Smooth muscle cell (in vitro differentiated cells): ENCODE measurements around the gene ARHGAP6. TPM values are rescaled to one million over a fixed set of nuclear protein-coding genes. Genes with fewer than 3 reads are reported as not detected.

ENCODE experiments used
- DNase-seq: peaks from one replicate; lab custom pipeline; 2025; ENCODE audit not compliant: unreplicated experiment; lab: John Stamatoyannopoulos, UW
- H2AFZ ChIP-seq: fragments of 200-600 bp; sonication (generic); 2 replicates; pipeline ENCODE4 v1.6.0; 2016; ENCODE audit warnings: antibody characterized with exemption, low read depth, mild to moderate bottlenecking
- H3F3A ChIP-seq: fragments of 200-600 bp; sonication (generic); 2 replicates; pipeline ENCODE4 v1.6.0; 2017; ENCODE audit warnings: antibody characterized with exemption, low read depth
- H3K27ac ChIP-seq: fragments of 200-600 bp; sonication (generic); 2 replicates; pipeline ENCODE4 v1.5.1; 2016; ENCODE audit warnings: low read depth, mild to moderate bottlenecking
- H3K27me3 ChIP-seq: fragments of 200-600 bp; sonication (generic); 2 replicates; pipeline ENCODE4 v1.6.1; 2016; ENCODE audit warnings: low read depth, mild to moderate bottlenecking
- H3K36me3 ChIP-seq: fragments of 200-600 bp; sonication (generic); 2 replicates; pipeline ENCODE4 v1.5.1; 2016; ENCODE audit warnings: low read depth
- H3K4me1 ChIP-seq: fragments of 200-600 bp; sonication (generic); 2 replicates; pipeline ENCODE4 v1.5.1; 2016; ENCODE audit warnings: low read depth
- H3K4me2 ChIP-seq: fragments of 200-600 bp; sonication (generic); 2 replicates; pipeline ENCODE4 v1.6.0; 2016; ENCODE audit warnings: mild to moderate bottlenecking
- H3K4me3 ChIP-seq: fragments of 200-600 bp; sonication (generic); 2 replicates; pipeline ENCODE4 v1.5.1; 2016; ENCODE audit warnings: mild to moderate bottlenecking
- H3K79me2 ChIP-seq: fragments of 200-600 bp; sonication (generic); 2 replicates; pipeline ENCODE4 v1.6.0; 2016; ENCODE audit warnings: low read depth, mild to moderate bottlenecking
- H3K9ac ChIP-seq: fragments of 200-600 bp; sonication (generic); 2 replicates; pipeline ENCODE4 v1.6.0; 2016; ENCODE audit warnings: low read depth
- H3K9me3 ChIP-seq: fragments of 200-600 bp; sonication (generic); replicated peaks from 2 replicates; pipeline ENCODE4 v1.5.1; 2016; ENCODE audit warnings: low read depth
- H4K20me1 ChIP-seq: fragments of 200-600 bp; sonication (generic); 2 replicates; pipeline ENCODE4 v1.6.0; 2016; ENCODE audit warnings: low read depth
- CTCF ChIP-seq: fragments of 200-600 bp; sonication (generic); IDR thresholded peaks from 2 replicates; pipeline ENCODE4 v1.5.1; 2017; ENCODE audit warnings: borderline replicate concordance, mild to moderate bottlenecking, antibody characterized with exemption; ENCODE audit not compliant: insufficient read depth, poor library complexity, severe bottlenecking
- WGBS: methylation state at CpG from one replicate; pipeline ENCODE4 v1.1.7; 2016; ENCODE audit warnings: low lambda C conversion rate; 5-methylcytosine and 5-hydroxymethylcytosine counted together
- polyA plus RNA-seq: library from polyadenylated mRNA; unstranded; fragments of >200 nt; fragmentation: Nextera tagmentation; extraction: Ambion mirVana; gene quantifications from 2 replicates; pipeline ENCODE4 v1.2.1, GENCODE V29; 2016
- total RNA-seq: library from RNA; depleted of rRNA; stranded (reverse); fragments of >200 nt; gene quantifications from 2 replicates; pipeline ENCODE4 v1.2.3, GENCODE V29; 2014

ARHGAP6 gene
- total and polyA plus RNA-seq, 2 experiments from 2014 or later: 0.55 to 0.90 TPM

GRCh38 chrX:11189097-11189496 is 476.6 kb downstream of the ARHGAP6 start:
- Histone ChIP-seq H3K79me2 (no peaks in the 10 kb centered on the region), H3K4me3 (no peak overlapping the region), H3K9me3 (no peaks in the 10 kb centered on the region), H2AFZ (no peak overlapping the region), H3K9ac (no peak overlapping the region), H3F3A (no peaks in the 10 kb centered on the region), H3K4me2 (no peak overlapping the region), H3K27ac (peak overlapping the region; percentile 44), H3K36me3 (no peaks in the 10 kb centered on the region), H4K20me1 (no peaks in the 10 kb centered on the region), H3K4me1 (no peaks in the 10 kb centered on the region), H3K27me3 (no peaks in the 10 kb centered on the region)
- no peak for DNase-seq
- WGBS: 84% methylated on average over 1 of the region's 1 CpG
- TF ChIP-seq CTCF: no peak

- TF ChIP-seq CTCF: no peak
- WGBS: 42% methylated on average over 7 of the region's 7 CpGs
- H3K9me3 ChIP-seq: no peaks in the 10 kb centered on the region
- no peak overlapping the region for H3K4me2 ChIP-seq
- H3K9ac ChIP-seq: no peak overlapping the region
- no peak overlapping the region for H3K4me3 ChIP-seq
- no peaks in the 10 kb centered on the region for H3K27me3 ChIP-seq
- H3F3A ChIP-seq: no peaks in the 10 kb centered on the region
- no peaks in the 10 kb centered on the region for H3K79me2 ChIP-seq
- H3K4me1 ChIP-seq: no peaks in the 10 kb centered on the region
- no peak overlapping the region for H2AFZ ChIP-seq
- peak overlapping the region; percentile 44 for H3K27ac ChIP-seq
- H4K20me1 ChIP-seq: no peaks in the 10 kb centered on the region
- DNase-seq: no peak
- no peaks in the 10 kb centered on the region for H3K36me3 ChIP-seq
These were observed 477.1 kb downstream of the ARHGAP6 start for GRCh38 chrX:11188664-11189063.

- TF ChIP-seq CTCF: no peak
- Histone ChIP-seq H3K9ac (no peak overlapping the region), H3K79me2 (no peaks in the 10 kb centered on the region), H3K4me3 (no peak overlapping the region), H3K36me3 (no peaks in the 10 kb centered on the region), H3K4me2 (no peak overlapping the region), H3K4me1 (no peaks in the 10 kb centered on the region), H3K27me3 (no peaks in the 10 kb centered on the region), H2AFZ (no peak overlapping the region), H3K9me3 (no peaks in the 10 kb centered on the region), H3F3A (no peaks in the 10 kb centered on the region), H3K27ac (no peak overlapping the region), H4K20me1 (no peaks in the 10 kb centered on the region)
- 49% methylated on average over 3 of the region's 3 CpGs for WGBS
- no peak for DNase-seq
These were observed 478.7 kb downstream of the ARHGAP6 start for GRCh38 chrX:11187001-11187400.

- Histone ChIP-seq H3K79me2 (no peaks in the 10 kb centered on the region), H3K4me2 (no peak overlapping the region), H3K27me3 (no peaks in the 10 kb centered on the region), H2AFZ (no peak overlapping the region), H3K4me1 (no peaks in the 10 kb centered on the region), H4K20me1 (no peaks in the 10 kb centered on the region), H3K27ac (no peak overlapping the region), H3K4me3 (no peak overlapping the region), H3F3A (no peaks in the 10 kb centered on the region), H3K36me3 (no peaks in the 10 kb centered on the region), H3K9ac (no peak overlapping the region), H3K9me3 (no peaks in the 10 kb centered on the region)
- DNase-seq: no peak
- no peak for TF ChIP-seq CTCF
These were observed 479.9 kb downstream of the ARHGAP6 start for GRCh38 chrX:11185861-11186260.
